Sciatic nerve (tissue), 2 donors: ENCODE measurements around the gene EDEM3. TPM values are rescaled to one million over a fixed set of nuclear protein-coding genes. Genes with fewer than 3 reads are reported as not detected.

Experiments used
- ATAC-seq: fragments of 200-7000 bp; cut with Tn5 transposase; one replicate; pipeline ENCODE4 v1.9.1; 2020; ENCODE audit warnings: mild to moderate bottlenecking, moderate library complexity
- DNase-seq: peaks from one replicate; pipeline ENCODE4 v3.0.0-alpha.2; 2020; ENCODE audit warnings: low spot score
- intact Hi-C: fragments of 100-400 bp; cut with DNase I; formaldehyde crosslinking; loops from one replicate; pipeline ENCODE4 v1.14.2; 2022
- total RNA-seq: library from RNA; stranded (reverse); fragmentation: NEBNext Ultra II Directional; extraction: Animal tissue kit (Norgen Biotek cat#: 25700); gene quantifications from one replicate; pipeline ENCODE4 v1.2.1, GENCODE V29; 2021
- donor health status: DM: no; HTN: no; CAD: no.
- donor health status: DM: no; HTN: no; CAD: no.

The EDEM3 gene
- total RNA-seq, 1 donor from 2014 or later = 46.0 TPM

- no peak for DNase-seq
- intact Hi-C loops = no loop called here
- ATAC-seq = peak; percentile 56
Measured at GRCh38 chr1:184649451-184649888, 105.2 kb downstream of the EDEM3 start.

- no peak for DNase-seq
- no peak for ATAC-seq
- intact Hi-C loops = no loop called here
Measured at GRCh38 chr1:184648856-184649201, 105.8 kb downstream of the EDEM3 start.

DNA sequence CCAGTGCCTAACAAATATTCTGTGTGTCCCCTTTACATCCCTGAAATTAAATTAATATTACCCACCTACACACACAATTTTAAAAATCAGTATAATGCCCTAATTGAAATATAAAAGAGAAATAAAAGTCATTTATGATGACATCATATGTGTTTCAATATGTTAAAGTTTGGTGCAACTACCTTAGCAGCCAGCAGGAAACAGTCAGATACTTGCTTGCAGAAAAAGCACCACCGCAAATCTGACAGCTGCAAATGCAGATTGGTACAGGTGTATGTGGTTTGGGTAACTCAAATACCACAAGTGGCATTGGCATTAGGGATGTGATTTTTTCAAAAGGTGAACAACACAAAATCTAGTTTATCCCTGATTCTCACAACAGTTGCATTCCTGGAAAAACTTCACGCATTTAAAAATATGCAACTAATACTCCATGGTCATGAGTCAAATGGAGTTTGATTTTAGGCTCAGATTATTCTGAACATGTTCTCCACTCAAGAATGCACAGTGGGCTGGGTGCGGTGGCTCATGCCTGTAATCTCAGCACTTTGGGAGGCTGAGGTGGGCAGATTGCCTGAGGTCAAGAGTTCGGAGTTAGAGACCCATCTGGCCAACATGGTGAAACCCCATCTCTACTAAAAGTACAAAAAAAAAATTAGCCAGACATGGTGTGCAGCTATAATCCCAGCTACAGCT, 106.3 kb downstream of the EDEM3 start:
- DNase-seq = no peak
- intact Hi-C loops = no loop called here

DNA sequence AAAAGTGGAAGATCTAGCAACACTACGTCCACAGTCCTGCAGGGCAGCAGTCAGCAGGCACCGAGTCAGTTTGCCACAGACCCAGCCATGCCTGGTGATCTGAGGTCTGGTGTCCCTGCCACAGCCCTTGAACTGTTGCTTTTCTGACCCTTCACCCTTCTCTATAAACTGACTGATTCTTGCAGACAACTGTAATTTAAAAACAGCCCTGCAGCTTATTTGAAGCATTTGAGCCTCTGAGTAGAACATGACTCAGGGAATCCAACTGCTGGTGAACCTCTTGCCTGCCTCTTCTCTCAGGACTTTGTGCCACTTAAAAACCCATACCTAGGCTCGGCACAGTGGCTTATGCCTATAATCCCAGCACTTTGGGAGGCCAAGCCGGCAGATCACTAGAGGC, 107.2 kb downstream of the EDEM3 start:
- intact Hi-C loops = no loop called here
- no peak for ATAC-seq
- DNase-seq = no peak

More for the DNA sequence above, 106.3 kb downstream of the EDEM3 start:
- no peak for ATAC-seq

- DNase-seq (no peak), ATAC-seq (peak; percentile 51)
- intact Hi-C loops = no loop called here
Measured at GRCh38 chr1:184646824-184647223, 107.8 kb downstream of the EDEM3 start.

DNA sequence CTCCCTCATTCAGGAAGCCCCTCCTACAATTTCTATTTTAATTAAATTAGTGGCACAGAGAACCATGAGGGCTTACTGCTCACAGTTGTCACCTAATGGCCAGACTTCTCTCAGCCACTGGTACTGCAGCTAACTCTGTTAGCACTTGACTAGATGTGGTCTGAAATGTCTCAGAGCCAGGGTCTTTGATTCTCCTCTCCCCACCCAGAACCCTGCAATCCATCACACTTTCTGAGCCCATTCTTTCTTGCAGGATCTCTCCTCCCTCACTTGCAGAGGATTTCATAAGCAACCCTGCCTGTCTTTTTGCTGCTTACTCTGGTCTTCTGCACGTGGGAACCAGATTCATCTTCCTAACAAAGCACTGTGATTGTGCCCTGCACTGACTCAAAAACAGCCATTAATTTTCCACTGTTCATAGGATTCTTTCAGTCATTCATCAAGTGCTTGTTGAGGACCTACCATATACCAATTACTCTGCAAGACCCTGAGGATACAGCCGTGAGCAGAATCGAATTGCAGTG, 108.4 kb downstream of the EDEM3 start:
- intact Hi-C loops = no loop called here
- no peak for ATAC-seq
- no peak for DNase-seq

DNA sequence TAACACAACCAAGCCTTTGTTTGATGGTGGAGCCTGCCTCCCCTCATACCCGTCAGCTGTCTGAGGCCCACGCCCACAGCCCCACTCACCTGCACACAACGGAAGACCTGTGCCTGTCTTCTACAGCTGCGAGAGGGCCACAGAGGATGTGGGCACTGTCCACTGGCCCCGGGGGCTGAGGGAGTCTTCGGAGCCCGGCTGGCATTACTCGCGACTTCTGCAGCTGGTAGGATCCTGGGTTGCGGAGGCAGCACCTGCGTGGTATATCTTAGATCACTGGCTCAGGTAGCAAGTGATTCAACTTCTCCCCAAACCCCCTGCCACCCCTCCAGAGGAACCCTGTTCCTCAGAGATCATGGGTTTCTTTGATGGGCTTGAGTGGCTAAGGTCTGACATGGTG, 109.9 kb downstream of the EDEM3 start:
- ATAC-seq = no peak
- intact Hi-C loops = no loop called here
- DNase-seq = no peak

DNA sequence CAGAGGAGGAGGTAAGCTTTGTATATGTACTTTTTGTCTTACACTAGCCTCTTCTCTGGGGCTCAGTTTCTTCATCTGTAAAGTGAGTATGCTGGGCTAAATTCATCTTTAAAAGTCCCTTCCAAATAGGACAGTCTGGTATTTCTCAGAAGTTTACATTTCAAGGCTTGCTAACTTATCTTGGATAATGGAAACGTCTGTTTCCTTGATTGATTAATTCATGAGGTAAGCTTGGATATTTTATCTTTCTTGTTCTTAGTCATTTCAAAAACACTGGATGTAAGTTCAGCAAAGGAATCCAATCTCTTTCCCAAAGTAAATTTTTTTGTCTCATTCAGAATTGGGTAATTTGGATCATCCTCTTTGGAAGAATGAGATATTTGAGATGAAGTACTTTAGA, 111.0 kb downstream of the EDEM3 start:
- DNase-seq = no peak
- ATAC-seq = peak; percentile 13
- intact Hi-C loops = no loop called here

DNA sequence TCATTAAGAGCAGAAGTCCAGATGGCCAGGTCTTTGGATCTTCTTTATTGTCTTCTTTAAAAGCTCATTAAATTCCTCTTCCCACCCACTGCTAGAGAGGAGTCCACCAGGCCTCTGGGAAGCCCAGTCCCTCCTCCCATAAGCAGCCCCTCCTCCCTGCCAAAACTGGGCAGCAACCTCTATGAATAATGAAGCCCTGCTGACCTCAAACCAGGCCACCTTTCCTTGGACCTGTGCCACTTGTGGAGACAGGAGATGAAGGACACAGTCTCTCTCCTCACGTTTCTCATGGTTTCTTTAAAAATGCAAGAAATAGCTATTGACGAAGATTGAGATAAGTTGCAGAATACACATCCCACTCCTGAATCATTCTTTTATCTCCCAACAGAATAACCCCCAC, 112.8 kb downstream of the EDEM3 start:
- ATAC-seq (no peak), DNase-seq (no peak)
- intact Hi-C loops = no loop called here

GRCh38 chr1:184640505-184640904, 114.2 kb downstream of the EDEM3 start:
- no peak for ATAC-seq
- DNase-seq = no peak
- intact Hi-C loops = no loop called here

Other genes starting within 250 kb of the EDEM3 start
- gene NIBAN1, start 219.7 kb upstream of the EDEM3 start, total RNA-seq = 42.4 TPM